ENCODE data around the gene CCDC88C. TPM values are rescaled to one million over a fixed set of nuclear protein-coding genes. Genes with fewer than 3 reads are reported as not detected.

The CCDC88C gene
- total RNA-seq, 2 donors from 2014 or later: 4.0 to 4.4 TPM

- H3K27ac ChIP-seq: no peak overlapping the region
- H3K36me3 ChIP-seq: no peaks in the 10 kb centered on the region
- TF ChIP-seq CTCF (IDR thresholded peaks at IDR 0.05): no peak
- no peaks in the 10 kb centered on the region for H3K9me3 ChIP-seq
- H3K4me1 ChIP-seq: peaks cover 0 to 24% of the 10 kb centered on the region in 2 donors
- DNase-seq (ENCODE audit: low spot score): no peak
- no peak overlapping the region for H3K4me3 ChIP-seq
- H3K27me3 ChIP-seq: no peaks in the 10 kb centered on the region
Observed at GRCh38 chr14:91258876-91259275, 158.7 kb downstream of the CCDC88C start.

GRCh38 chr14:91258011-91258618 is 159.5 kb downstream of the CCDC88C start:
- Histone ChIP-seq H3K36me3 (no peaks in the 10 kb centered on the region), H3K4me1 (peaks cover 0 to 27% of the 10 kb centered on the region in 2 donors), H3K9me3 (no peaks in the 10 kb centered on the region), H3K4me3 (no peak overlapping the region), H3K27ac (peak overlapping the region; percentile 51 to 65), H3K27me3 (no peaks in the 10 kb centered on the region)
- no peak for TF ChIP-seq CTCF (IDR thresholded peaks at IDR 0.05)
- peak; percentile 78 for DNase-seq (ENCODE audit: low spot score)

- no peaks in the 10 kb centered on the region for H3K27me3 ChIP-seq
- H3K4me1 ChIP-seq: peaks cover 0 to 31% of the 10 kb centered on the region in 2 donors
- H3K27ac ChIP-seq: peak overlapping the region; percentile 51 to 65
- TF ChIP-seq CTCF (IDR thresholded peaks at IDR 0.05): no peak
- H3K9me3 ChIP-seq: no peaks in the 10 kb centered on the region
- no peak for DNase-seq (ENCODE audit: low spot score)
- no peak overlapping the region for H3K4me3 ChIP-seq
- H3K36me3 ChIP-seq: no peaks in the 10 kb centered on the region
Observed at GRCh38 chr14:91257328-91258010, 160.2 kb downstream of the CCDC88C start.

GRCh38 chr14:91256661-91257060 is 161.0 kb downstream of the CCDC88C start:
- Histone ChIP-seq H3K4me3 (no peak overlapping the region), H3K27me3 (no peaks in the 10 kb centered on the region), H3K4me1 (peaks cover 0 to 31% of the 10 kb centered on the region in 2 donors), H3K27ac (peak overlapping the region; percentile 26 to 65), H3K36me3 (no peaks in the 10 kb centered on the region), H3K9me3 (no peaks in the 10 kb centered on the region)
- no peak for DNase-seq (ENCODE audit: low spot score)
- no peak for TF ChIP-seq CTCF (IDR thresholded peaks at IDR 0.05)

GRCh38 chr14:91255026-91255695 is 162.5 kb downstream of the CCDC88C start:
- H3K27ac ChIP-seq: peak overlapping the region in 1 of 2 donors; percentile 4
- H3K4me1 ChIP-seq: peaks cover 0 to 36% of the 10 kb centered on the region in 2 donors
- DNase-seq (ENCODE audit: low spot score): no peak

More at GRCh38 chr14:91255026-91255695, 162.5 kb downstream of the CCDC88C start:
- TF ChIP-seq CTCF (IDR thresholded peaks at IDR 0.05): no peak
- Histone ChIP-seq H3K27me3 (no peaks in the 10 kb centered on the region), H3K4me3 (no peak overlapping the region), H3K9me3 (no peaks in the 10 kb centered on the region), H3K36me3 (no peaks in the 10 kb centered on the region)

Measured in right atrium auricular region (tissue), 2 donors.